ENCODE data around the gene TCF12.

The TCF12 gene

GRCh38 chr15:57092252-57092651 lies 173.8 kb downstream of the TCF12 start:
- DNase-seq (ENCODE audit: low read depth), result no peak

DNA sequence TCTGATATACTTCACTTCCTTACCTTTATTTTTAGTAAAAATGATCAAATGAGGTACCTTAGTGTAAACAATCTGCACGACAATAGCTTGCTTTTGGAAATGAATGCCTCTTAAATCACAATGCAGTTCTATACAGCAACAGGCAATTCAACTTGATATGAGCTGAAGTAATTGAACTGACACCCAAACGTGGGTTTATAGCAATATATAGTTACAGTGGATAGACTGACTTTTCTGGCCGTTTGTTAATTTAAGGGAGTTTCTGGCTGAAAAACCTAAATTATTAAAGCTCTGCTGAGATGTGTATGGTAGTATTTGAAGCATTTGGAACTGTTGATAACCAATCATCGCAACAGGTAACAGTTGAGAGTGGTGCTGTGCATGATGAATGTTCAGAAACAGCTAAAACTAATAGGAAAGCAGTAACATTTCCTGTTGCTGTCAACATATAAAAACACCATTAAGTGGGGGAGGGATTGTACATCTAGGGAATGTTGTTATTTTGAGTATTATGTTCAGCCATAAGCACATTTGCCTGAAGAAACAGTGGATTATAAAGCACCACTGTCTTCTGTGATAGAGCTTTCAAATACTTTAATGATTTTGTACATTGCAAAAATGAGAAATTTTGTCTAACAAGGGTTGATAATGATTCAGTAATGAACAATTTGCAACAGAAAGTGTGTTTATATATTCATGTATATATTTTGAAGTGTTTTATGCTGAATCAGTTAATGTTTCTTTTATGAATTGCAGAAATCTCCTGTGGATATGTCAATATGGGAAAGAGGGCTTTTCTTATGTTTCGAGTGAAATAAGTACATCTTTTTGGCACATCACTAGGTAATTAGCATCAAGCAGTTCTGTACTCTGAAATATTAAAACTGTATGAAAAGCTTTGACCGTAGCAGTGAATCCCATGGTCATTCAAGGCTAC lies 176.1 kb downstream of the TCF12 start:
- no peak for DNase-seq (ENCODE audit: low read depth)

GRCh38 chr15:57095896-57096295 lies 177.5 kb downstream of the TCF12 start:
- DNase-seq (ENCODE audit: low read depth), result no peak

DNA sequence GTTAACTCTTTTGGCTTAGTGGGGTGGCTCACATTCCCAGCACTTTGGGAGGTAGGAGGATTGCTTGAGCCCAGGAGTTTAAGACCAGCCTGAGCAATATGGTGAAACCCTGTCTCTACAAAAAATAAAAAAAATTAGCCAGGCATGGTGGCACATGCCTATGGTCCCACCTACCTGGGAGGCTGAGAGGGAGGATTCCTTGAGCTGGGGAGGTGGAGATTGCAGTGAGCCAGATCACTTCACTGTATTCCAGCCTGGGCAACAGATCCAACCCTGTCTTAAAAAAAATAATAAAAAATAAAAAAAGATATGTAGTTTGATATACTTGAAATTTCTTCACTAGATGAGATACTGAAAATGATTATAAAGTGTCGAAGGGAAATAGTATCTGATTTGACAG lies 178.8 kb downstream of the TCF12 start:
- no peak for DNase-seq (ENCODE audit: low read depth)

GRCh38 chr15:57097919-57098543 lies 179.6 kb downstream of the TCF12 start:
- DNase-seq (ENCODE audit: low read depth), result peak; percentile 14

DNA sequence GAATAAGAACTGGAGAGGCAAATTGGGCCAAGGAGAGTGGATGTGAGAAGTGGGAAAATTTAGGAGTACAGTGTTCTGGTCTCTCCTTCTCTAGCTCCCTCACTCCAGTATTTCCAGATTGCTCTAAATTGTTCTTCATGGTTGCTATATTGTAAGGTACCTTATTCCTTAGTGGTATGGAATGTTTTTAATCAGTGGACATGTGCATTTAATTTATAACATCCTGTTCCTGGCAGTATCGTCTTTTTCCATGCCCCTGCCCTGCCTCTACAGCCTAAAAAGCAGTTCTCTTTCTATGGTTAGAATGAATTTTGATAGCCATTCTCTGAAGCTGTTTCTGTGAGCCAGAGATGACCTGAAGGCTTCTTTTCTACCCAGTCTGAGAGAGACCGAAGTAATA lies 180.5 kb downstream of the TCF12 start:
- peak; percentile 54 for DNase-seq (ENCODE audit: low read depth)

DNA sequence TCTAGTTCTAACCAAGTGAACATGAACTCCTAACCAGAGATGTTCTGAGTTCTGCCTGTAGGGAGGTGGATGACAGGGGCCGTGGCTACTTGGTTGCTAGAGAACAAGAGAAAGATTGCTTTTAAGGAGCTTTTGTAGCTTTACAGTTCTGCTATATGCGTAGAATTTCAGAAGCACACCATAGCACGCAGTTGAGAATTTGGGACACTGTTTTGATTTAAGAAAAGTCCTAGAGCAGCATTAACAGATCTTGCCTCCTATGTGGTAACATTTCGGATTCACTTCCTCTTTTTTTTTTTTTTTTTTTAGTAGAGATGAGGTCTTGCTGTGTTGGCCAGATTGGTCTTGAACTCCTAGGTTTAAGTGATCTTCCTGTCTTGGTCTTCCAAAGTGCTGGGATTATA lies 181.7 kb downstream of the TCF12 start:
- no peak for DNase-seq (ENCODE audit: low read depth)

GRCh38 chr15:57102858-57103257 lies 184.4 kb downstream of the TCF12 start:
- no peak for DNase-seq (ENCODE audit: low read depth)

- no peak for DNase-seq (ENCODE audit: low read depth)
Measured at GRCh38 chr15:57108296-57108695, 189.9 kb downstream of the TCF12 start.

GRCh38 chr15:57109005-57109404 lies 190.6 kb downstream of the TCF12 start:
- no peak for DNase-seq (ENCODE audit: low read depth)

- no peak for DNase-seq (ENCODE audit: low read depth)
Measured at GRCh38 chr15:57111002-57111401, 192.6 kb downstream of the TCF12 start.

DNA sequence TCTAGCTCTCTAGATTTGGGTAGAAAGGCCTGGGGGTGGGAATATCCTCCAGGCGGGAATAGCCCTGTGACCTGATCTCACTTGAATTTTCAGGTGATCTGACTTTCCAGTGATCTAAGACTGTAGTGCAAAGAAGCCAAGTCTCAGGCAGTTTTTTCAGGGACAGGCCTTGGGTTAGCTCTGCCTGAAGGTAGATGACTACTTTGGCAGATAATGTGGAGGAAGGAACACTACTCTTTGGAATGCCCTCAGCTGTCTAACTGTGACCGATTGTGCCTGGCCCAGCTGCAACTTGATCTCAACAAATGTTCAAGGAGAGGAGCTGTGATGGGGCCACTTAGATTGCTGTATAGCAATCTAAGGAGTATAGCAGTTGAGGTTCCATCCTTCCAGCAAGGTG lies 193.7 kb downstream of the TCF12 start:
- no peak for DNase-seq (ENCODE audit: low read depth)

DNA sequence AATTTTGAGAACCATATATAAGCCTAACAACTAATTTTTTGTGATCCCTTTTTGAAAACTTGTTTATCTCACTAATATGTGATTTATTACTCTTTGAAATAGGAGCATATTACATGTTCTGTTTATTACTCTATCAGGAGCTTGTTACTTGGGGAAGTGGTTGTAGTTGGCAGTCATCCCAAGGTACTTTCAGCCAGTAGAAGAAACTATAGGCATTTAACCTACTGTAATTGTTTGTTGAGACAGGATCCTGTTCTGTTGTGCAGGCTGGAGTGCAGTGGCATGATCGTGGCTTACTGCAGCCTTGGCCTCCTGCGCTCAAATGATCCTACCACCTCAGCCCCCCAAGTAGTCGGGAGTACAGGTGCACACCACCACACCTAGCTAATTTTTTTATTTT lies 195.6 kb downstream of the TCF12 start:
- DNase-seq (ENCODE audit: low read depth), result no peak

DNA sequence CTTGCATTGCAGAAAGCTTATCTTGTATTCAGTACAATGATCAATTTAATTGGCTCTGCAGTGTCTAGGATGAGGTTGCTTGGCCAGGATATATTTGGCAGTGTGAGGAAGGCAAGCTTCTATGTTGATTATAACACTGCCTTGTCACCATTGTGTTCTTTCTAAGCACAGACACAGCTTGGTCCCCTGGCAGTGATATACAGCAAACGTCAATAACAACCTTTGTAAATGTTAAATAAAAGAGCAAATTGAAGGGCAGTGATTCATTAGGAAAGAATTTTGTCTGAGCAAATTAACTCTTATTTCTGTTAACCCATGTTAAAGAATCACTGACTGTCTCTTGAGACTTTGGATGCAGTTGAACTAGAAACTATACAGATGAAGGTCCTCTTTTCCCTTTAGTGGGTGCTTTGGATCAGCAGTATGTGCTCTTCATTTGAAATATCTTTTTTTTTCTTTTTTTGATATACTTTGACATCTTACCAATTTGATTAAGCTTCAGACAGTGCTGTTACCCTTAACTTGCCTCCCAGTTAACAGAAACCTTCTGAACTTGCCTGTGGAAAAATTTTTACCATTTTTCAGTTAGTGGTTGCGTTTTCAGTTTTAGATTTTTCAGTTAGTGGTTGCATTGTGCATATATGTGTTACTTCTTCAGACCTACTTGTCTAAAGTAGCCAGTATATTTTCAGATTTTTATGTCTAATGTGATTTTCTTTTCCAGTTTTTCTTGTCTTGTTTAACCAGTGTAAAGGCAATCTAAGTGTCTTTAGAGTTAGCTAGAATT lies 199.8 kb downstream of the TCF12 start:
- DNase-seq (ENCODE audit: low read depth), result peak; percentile 20

- no peak for DNase-seq (ENCODE audit: low read depth)
Measured at GRCh38 chr15:57122080-57122840, 203.8 kb downstream of the TCF12 start.

DNA sequence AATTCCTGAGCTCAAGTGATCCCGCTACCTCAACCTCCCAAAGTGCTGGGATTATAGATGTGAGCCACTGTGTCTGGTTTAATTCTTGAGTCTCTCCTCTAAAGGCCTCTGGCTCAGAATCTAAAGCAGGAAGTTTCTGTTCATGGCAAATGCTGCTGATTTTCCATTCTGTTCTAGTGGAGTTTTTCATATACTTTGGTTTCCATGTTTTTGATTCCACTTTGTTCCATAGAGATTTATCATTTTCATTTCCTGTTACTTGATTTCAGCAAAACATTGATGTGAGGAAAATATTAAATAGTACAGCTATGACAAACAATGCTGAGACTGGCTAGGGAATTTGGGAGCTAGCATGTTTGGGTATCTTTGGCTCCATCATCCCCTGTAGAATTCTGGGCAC lies 205.6 kb downstream of the TCF12 start:
- DNase-seq (ENCODE audit: low read depth), result no peak

GRCh38 chr15:57129064-57129463 lies 210.6 kb downstream of the TCF12 start:
- DNase-seq (ENCODE audit: low read depth), result no peak

DNA sequence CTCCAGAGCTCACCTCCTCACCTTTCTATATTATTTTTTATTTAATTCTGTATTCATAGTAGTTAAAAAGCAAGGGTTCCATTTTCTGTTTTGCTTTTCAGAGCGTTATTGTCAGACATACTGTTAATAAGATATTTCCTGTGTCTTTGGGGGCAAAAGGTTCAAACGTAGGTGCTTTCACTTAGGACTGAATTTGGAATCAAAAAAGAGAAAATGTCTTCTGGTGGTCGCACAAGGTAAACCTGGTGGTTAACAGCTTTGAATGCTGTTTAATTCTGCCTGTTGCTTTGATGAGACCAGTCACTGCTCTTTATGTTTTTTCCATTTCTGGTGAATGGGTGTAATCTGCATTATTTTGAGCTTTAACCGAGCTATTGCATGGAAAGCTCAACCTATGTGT lies 212.5 kb downstream of the TCF12 start:
- no peak for DNase-seq (ENCODE audit: low read depth)

GRCh38 chr15:57133127-57133968 lies 214.9 kb downstream of the TCF12 start:
- DNase-seq (ENCODE audit: low read depth), result no peak

DNA sequence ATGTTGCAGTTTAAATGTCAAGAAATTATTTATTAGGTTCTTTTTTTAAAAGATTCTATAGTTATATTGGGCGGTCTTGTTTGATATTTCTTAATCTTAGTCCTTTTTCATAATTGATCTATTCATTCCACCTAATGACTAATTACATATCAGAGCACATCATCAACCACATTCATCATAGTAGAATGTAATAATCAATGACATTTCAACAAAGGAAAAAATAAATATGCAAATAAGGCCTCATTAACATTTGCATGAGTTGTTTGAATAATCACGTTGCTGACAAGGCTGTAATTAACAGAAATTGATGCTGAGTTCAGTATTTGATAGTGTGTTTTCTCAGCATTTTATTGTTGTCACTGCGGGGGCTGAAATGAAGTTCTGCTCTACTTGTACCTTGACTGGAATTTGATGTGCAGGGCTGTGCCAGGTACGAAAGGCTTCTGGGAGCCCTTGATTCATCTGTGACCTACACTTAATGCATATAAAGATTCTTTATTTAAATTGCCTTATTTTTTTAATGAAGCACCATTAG lies 215.7 kb downstream of the TCF12 start:
- no peak for DNase-seq (ENCODE audit: low read depth)

- no peak for DNase-seq (ENCODE audit: low read depth)
Measured at GRCh38 chr15:57134851-57135250, 216.4 kb downstream of the TCF12 start.

Measured in fibroblast of gingiva (primary cell).